Uterine smooth muscle cell (primary cell): Measurements from ENCODE around the gene USH1G. TPM values are rescaled to one million over a fixed set of nuclear protein-coding genes. Genes with fewer than 3 reads are reported as not detected.

Experiments used
- total RNA-seq: library from RNA; depleted of rRNA; stranded (reverse); fragments of >200 nt; gene quantifications from 2 replicates; pipeline ENCODE4 v1.2.3, GENCODE V29; 2014

USH1G gene
- total RNA-seq, result under 0.01 TPM in 1 of 2 replicates, not detected in the other

DNA sequence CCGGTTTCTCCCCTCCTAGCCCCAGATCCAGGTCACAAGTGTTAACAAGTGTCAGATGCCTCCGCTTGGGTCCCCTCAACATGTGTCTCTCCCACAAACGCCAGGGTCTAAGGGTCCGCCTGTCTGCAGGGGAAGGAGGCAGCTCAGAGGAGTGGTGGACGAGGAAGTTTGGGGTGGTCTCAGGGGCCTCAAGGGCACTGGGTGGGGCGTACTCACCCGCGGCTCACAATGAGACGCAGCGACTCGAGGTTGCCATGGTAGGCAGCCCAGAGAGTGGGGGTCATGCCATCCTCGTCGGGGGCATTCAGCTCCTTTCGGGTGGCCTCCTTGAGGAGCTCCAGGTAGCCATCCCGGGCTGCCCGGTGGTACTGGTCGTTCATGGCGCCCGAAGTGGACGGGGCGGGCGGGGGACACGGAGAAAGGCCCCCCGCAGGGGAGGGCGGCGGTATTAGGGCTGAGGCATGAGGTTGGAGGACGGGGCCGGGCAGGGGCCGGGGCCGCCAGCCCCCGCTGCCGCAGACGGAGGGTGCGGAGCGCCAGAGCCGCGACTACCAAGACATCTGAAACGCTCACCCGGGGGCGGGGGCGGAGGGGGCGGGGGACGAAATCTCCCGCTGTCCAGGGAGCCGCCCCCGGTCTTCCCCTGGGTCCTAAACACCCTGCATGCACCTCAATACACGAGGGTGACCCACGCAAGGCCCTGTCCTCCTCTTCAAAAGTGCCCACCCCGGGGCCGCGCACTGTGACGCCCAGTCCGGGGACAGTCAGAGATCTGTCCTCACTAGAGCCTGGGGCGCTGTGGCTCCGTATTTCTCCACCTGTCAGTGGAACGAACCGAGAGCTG lies at the start of gene USH1G:
USH1G (minus strand) TSS at position 562 of the 844 bp plus-strand sequence; CDS start at position 380, 182 bp downstream.

DNA sequence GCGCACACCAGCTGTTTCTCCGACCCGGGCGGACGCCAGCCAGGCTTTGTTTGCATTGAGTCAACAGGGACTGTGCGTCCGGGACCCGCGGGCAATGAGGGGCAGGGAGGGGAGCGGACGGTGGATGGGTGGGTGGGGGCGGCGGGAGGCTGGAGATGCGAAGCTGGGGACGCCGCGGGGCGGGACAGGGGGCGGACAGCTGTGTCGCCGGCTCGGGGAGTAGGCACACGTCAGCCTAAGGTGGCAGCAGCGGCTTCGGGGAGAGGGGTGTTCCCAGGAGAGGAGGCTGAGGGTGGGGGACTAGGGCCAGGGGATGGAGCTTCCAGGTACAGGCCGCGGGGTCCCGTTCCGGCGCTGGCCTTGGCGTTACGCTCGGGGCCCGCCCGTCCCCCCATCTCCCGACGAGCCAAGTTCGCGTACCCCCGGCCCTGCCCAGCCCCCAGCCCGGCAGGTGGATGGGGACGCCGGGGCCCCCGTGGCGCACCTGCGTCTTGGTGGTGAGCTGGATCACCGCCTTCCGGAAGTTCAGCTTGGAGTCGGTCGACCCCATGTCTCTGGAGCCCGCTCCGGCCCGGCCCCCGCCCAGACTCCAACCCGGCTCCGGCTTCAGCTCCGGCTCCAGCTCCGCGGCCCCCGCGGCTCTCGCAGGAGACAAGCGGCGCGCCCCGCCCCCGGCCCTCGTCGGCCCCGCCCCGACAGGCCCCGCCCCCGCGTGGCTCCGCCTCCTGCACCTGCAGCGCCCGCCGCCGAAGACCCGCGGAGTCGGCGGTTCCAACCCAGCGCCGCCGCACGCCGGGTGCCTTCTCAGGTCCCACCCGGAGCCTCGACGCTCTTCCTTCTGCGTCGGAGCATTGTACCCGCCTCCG lies 49.3 kb upstream of the USH1G start, which contains the start of gene HID1:
HID1 (minus strand) TSS at position 653 of the 866 bp plus-strand sequence; CDS start at position 550, 103 bp downstream.

DNA sequence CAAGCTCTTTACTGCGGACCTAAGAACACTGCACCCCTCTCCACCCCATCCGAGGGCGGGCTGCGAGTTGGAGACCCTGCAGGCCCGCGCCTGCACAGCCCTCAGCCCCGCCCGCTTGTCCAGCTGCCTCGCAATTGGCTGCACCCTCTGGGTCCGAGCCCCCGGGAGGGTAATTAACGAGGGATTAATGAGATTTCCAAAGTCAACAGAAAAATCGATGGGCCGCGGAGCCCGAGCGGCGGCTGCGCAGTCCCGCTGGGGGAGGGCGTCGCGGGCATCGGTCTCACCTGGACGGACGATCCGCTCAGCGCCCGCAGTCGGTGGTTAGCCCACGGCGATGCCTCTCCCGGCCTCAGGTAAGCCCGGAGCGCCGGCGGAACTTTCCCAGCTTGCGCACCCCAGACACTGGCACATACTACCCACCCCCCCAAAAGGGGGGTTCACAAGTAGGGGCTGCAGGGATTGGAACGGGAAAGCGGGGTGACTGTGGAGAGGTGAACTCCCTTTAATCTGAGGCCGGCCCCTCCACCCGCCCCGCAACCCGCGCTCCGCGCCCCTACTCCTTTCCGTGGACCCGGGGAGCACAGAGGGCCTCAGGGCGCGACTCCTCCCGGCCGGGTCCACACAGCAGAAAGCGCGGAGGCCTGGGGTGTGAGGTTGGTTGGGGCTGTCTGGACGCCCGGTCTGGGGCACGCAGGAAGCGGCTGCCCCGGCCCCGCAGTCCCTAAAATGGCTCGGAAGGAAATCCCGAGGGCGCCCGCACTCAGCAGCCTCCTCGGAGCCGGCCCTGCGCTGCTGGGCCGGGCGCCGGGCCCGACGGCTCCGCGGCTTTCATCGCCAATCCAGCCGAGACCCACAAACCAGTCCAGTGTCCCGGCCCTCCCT lies 12.8 kb upstream of the USH1G start, which contains the start of gene OTOP3:
OTOP3 (plus strand) TSS at position 314 of the 885 bp plus-strand sequence; CDS start at position 338, 24 bp downstream.

DNA sequence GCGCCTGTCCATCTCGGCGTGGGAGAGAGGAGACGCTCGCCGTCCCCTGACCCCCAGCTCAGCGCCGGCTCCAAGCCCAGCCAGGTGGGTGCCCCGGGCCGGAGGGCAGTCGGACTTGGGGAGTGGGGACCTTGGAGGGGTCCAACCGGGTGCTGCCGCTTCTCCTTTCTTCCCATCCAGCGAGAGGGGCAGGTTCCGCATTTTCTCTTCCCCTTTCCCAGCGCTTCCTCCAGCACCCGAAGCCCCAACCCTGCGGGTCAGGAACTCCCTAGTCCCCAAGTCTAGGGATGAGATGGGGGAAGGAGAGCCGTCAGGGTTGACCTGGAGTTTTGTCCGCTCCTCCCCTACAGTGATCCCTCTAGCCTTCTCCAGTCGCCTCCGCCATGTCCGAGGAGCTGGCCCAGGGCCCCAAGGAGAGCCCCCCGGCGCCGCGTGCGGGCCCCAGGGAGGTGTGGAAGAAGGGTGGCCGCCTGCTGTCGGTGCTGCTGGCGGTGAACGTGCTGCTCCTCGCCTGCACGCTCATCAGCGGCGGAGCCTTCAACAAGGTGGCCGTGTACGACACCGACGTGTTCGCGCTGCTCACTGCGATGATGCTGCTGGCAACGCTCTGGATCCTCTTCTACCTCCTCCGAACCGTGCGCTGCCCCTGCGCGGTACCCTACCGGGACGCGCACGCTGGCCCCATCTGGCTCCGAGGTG lies 1.3 kb upstream of the USH1G start, which contains the start of gene OTOP2:
OTOP2 (plus strand) TSS at position 24 of the 699 bp plus-strand sequence; CDS start at position 384, 360 bp downstream.

DNA sequence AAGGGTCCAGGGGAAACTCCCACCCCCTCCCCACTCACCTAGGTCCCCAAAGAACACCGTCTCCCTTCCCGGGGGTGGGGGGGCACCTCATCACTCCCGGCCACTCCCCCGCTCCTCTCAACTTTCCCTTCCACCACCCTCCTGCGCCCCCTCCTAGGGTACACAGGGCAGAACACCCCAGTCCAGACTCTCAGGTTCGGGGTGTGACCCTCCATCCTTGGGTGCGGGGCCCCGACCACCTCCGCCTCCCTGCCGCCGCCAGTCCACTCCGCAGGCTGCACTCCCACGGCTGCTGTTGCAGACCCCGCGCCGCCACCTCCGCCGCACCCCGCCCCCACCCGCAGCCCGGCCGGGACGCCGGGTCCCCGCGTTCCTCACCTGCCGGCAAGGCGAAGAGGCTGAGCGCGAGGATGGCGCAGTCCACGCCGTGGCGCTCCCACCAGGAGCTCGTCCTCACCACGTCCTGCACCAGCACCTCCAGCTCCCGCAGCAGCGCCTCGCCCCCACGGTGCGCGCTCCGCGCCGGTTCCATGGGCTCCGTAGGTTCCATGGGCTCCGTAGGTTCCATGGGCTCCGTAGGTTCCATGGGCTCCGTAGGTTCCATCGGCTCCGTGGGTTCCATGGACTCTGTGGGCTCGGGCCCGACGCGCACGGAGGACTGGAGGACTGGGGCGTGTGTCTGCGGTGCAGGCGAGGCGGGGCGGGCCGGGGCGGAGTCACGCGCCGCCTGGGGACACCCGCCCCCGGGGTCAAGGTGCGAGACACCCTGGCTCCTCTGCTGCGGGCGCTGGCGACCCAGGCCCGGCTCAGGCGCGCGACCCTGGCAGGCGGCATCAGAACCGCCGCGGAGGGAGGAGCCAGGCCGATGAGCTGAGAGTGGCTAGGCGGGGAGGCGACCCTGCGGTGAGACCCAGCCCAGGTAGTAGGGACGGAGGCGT lies 29.8 kb downstream of the USH1G start, which contains the start of gene FADS6:
FADS6 (minus strand) TSS at position 660 of the 938 bp plus-strand sequence; CDS start at position 622, 38 bp downstream.

DNA sequence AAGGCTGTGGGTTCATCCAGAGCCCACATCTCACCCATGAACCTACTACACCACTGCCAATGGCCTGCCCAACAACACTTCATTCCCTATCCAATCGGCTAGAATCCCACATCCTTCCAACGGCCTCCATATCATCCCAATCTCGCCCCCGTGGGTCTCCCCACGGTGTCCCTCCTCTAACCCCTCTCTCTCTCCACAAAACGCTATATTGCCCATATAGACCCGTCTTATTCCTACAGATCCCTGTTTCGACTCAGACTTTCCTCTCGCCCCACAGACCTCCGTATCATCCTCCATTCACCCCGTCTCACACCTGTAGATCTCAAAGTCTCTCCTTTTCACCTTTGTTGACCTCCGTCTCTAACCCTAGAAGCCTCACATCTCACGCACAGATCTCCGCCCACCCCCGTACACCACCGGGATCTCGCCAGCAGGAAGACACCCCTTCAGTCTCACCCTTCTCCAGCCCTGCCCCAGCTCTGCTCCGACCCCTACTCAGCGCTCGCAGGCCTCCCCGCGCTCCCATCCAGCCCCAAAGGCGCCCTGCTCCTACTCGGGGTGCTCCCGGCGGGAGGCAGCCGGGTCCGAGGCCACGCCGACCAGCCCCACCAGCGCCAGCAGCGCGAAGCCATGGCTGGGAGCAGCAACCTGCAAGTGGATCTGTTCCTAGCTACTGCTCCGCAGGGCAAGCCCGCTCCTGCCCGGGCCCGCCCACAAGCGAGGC lies 50.6 kb downstream of the USH1G start, which contains the start of gene FDXR:
FDXR (minus strand) TSS at position 682 of the 724 bp plus-strand sequence; CDS start at position 632, 50 bp downstream.

Other genes with a start within 250 kb of the USH1G start
- gene CD300LF, start 210.3 kb downstream of the USH1G start, total RNA-seq, result not detected in 2 replicates
- 0.11 TPM in 1 of 2 replicates, not detected in the other for gene RAB37, start 186.0 kb downstream of the USH1G start, total RNA-seq
- 12.6 and 17.1 TPM in 2 replicates for gene NHERF1, start 174.6 kb downstream of the USH1G start, total RNA-seq
- 43.3 and 51.9 TPM in 2 replicates for gene NAT9, start 146.9 kb downstream of the USH1G start, total RNA-seq
- gene GRIN2C, start 63.4 kb downstream of the USH1G start, total RNA-seq, result 0.11 and 0.12 TPM in 2 replicates
- 21.6 and 52.0 TPM in 2 replicates for gene FDXR, start 50.3 kb downstream of the USH1G start, total RNA-seq
- not detected in 2 replicates for gene FADS6, start 29.6 kb downstream of the USH1G start, total RNA-seq
- not detected in 2 replicates for gene OTOP2, start 1.0 kb upstream of the USH1G start, total RNA-seq
- not detected in 2 replicates for gene OTOP3, start 12.6 kb upstream of the USH1G start, total RNA-seq
- 0.44 and 0.75 TPM in 2 replicates for gene HID1, start 49.5 kb upstream of the USH1G start, total RNA-seq
- gene CDR2L, start 64.4 kb upstream of the USH1G start, total RNA-seq, result 11.7 and 14.8 TPM in 2 replicates
- gene MRPL58, start 89.4 kb upstream of the USH1G start, total RNA-seq, result 35.6 and 57.5 TPM in 2 replicates
- gene ATP5PD, start 123.7 kb upstream of the USH1G start, total RNA-seq, result 293 and 304 TPM in 2 replicates
- gene KCTD2, start 124.0 kb upstream of the USH1G start, total RNA-seq, result 15.2 and 15.5 TPM in 2 replicates
- 5.2 and 8.7 TPM in 2 replicates for gene SLC16A5, start 164.7 kb upstream of the USH1G start, total RNA-seq
- gene ARMC7, start 186.7 kb upstream of the USH1G start, total RNA-seq, result 2.2 and 2.8 TPM in 2 replicates
- gene NT5C, start 208.5 kb upstream of the USH1G start, total RNA-seq, result 42.7 and 77.2 TPM in 2 replicates
- 99.0 and 156 TPM in 2 replicates for gene JPT1, start 231.3 kb upstream of the USH1G start, total RNA-seq